HG02943 (cell line): ENCODE results near the gene HHIP.

Experiments
- ATAC-seq: cut with Tn5 transposase; IDR thresholded peaks from one replicate; pipeline ENCODE4 v1.9.1; 2021; ENCODE audit warnings: mild to moderate bottlenecking, low read depth, moderate library complexity; ENCODE audit not compliant: unreplicated experiment

HHIP gene

DNA sequence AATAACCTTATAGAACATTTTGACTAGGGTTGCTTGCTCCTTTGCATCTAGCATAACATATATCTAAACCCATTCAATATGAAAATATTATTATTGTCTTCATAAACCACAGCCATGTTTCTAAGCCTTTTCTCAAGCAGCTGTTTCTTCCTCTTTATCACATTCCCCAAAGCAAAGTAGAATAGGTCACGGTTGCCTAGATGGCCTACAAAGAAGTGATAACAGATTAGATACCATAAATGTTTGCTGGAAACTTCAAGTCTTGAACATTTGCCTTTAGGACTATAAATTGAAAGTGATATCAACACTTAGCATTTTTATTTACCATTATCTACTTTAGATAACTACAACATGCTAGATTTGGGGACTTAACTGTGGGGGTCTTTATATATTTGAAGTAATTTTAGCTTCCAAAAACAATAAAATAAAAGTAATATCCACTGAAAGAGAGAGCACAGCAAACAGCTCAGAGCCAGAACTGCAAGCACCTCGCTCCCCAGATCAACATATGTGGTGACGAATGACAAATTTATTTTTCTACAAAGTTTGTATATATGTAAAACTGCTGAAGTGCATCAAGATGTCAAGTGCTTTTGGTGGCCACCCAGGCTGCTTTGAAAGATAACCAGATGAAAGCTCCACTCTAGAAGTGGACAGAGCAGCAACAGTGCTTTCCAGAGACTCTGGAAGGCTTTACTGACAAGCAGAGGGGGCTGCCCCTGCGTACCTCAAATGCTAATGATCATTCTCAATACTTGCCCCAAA is 8.0 kb downstream of the HHIP start:
- no peak for ATAC-seq

DNA sequence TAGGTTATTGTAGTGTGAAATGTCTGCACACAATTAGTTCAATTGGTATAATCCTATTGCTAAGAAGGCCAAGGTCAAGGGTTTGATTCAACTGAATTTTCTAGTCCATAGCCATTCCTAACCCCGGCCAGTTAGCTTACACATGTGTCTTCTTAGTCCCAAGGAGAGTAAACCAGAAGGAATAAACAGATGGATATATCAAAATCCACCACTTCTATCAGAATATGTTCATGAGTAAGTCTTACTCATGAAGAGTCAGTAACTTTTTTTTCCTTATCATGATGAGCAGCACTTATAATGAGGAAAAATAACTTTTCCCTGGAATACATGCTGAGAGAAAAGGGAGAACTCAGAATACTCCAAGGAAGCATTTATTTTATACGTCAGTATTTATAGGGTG is 9.5 kb downstream of the HHIP start:
- no peak for ATAC-seq

DNA sequence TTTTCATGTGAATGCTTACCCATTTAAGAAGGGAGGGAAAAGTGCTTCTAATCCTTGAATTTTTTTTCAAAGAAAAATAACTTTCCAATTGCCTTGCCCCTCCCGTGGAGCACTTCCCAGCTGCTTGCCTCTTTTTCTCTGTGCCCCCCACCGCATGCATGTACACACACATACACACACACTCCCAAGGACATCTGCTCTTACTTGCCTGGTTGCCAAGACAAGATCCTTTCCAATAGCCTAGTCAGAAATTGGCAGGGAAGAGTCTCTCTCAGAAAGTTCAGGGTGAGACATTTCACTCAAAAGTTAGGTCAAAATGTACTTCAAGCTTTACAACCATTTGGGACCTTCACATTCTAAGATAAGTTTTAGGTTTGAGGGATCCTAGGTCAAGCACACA is 10.9 kb downstream of the HHIP start:
- ATAC-seq: no peak

DNA sequence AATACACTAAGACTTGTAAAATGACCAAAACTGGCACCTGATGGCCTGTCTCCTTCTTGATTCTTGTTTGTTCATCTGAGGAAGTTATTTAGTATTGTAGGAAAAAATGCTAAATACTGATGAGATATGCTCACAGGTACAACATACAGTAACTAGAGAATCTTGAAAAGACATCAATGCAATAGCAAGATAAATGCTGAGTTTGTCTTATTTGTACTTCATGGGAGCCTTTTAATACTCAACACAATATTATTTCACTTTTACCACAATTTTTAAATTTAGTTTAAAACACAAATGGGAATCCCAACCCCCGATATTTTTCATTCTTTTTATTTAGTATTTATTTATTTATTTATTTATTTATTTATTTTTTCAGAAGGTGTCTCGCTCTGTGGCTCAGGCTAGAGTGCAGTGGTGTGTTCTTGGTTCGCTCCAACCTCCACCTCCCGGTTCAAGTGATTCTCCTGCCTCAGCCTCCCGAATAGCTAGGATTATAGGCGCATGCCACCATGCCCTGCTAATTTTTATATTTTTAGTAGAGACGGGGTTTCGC is 12.1 kb downstream of the HHIP start:
- no peak for ATAC-seq

DNA sequence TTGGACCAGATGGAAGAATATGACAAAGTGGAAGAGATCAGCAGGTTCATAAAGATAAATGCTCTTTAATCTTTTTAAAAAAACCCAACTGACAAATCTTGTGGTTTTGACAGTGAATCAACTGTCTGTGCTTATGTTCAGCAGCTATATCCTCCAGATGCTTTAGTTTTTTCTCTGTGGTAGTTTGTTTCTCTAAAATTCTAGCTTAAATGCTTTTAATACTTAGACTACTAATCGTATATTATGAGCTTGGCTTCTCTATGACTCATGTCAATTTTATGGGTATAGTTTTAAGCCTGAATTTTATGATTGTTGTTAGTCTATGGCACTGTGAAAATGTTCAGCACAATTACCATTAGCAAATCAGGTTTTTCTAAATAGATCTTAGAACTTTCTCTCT is 12.9 kb downstream of the HHIP start:
- ATAC-seq: no peak

DNA sequence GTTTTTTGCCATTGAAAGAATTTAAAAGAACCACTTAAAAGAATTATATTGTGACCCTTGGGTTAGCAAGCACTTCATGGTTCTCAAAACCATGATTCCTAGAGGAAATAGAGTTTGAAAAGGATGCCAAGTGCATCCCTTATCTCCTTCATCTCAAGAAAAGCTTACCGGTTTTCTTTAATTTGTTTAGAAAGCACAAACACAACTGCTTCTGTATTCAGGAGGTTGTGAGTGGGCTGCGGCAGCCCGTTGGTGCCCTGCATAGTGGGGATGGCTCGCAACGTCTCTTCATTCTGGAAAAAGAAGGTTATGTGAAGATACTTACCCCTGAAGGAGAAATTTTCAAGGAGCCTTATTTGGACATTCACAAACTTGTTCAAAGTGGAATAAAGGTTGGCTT is 13.5 kb downstream of the HHIP start:
- no peak for ATAC-seq

DNA sequence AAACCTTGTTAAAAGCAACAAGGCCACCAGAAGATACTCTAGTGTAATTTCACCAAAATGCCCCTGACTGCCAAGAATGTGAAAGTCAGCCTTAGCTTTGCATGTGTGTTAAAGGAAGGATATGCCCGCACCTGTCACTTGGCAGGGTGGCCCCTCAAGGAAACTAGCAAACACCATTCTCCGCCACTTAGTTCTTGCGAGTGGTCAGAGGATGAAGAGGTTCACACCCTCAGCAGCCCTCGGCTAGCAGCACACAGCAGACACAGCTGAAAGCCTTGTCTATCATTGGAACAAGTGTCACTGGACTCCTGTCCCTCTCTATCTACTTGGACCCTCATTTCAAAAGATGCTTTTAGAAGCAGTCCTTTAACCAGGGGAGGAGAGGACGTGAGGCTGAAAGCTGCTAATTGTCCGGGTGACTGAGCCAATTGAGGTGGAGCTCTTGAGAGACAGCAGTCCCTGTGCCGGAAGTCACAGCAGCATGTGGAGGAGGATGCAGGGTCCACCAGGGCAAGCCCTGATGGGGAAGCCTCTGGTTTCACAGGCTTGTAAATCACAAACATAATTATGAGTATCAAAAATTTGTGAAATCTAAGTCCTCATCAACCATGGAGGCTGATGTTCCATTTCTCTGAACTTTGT is 18.0 kb downstream of the HHIP start:
- no peak for ATAC-seq

DNA sequence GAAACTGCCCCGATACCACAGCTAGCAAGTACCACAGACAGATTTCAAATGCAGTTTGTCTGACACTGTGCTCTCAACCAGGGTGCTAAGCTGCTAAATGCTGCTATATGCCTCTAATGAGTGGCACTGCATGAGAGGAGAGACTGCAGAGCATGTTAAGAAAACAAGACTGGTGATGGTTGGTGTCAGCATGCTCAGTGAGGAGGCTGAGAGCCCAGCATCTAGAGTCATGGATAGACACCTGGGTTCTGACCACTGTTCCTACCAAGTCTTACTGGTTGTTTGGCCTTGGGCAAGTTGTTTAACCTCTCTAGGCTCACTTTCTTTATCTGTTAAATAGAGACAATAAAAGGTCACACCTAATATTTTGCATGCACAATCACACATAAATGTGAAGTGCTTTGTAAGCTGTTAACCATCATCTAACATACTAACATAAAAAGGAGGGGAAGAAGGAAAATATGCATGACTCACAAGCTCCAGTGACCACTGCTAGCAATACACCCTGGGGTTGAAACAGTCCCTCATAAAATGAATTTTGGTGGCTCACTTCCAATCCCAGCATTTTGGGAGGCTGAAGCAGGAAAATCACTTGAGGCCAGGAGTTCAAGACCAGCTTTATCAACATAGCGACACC is 20.7 kb downstream of the HHIP start:
- ATAC-seq: no peak

DNA sequence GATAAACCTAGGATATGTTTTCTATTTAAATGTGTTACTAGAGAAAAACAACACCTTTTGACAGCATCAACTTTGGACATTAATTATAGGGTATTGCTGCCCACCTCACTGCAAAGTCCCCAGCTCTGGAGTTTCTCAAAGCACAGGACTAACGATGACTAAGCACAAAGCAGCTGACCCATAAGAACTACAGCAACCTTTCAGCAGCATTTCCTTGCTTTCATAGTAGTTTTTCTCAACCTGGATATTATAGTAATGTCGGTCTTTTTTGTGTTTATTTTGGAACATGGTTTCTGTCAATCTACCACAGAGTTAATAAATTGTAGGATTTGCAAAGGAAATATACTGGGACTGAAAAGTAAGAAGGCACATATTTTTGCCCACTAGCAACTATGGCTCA is 21.5 kb downstream of the HHIP start:
- ATAC-seq: no peak

DNA sequence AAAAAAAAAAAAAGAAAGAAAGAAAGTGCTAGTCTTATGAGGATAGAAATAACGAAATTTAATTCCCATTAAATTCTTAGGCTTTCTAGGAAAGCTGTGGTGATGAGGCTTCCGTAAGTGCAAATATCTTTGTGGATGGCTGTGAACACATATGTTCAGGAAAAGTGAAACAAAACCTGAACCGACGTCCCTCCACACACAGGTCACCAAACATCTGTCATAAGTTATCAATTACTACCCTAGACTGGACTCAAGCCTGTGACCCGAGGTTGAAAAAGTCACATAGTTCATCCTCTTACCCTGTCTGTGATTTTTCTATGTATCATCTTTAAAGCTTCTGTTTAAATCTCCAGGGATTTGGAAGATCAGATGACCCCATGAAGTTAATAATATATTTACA is 24.8 kb downstream of the HHIP start:
- no peak for ATAC-seq

DNA sequence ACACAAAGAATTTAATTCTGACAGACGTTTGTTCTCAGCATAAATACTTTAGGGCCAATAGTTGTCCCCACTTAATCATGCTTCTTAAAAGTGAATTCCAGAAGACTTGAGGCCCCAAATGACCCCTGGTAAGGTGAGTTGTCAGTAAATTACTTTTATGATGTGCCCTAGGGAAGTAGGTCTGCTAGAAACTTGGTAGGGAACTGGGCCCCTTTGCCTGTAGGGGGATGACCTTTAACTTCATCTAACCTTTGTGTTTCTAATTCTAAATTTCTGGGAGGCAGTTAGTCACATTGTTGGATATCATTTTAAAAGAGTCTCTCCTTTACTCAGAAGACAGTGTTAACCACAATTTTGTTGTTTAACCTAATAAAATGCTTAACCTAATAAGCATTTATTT is 28.8 kb downstream of the HHIP start:
- no peak for ATAC-seq

DNA sequence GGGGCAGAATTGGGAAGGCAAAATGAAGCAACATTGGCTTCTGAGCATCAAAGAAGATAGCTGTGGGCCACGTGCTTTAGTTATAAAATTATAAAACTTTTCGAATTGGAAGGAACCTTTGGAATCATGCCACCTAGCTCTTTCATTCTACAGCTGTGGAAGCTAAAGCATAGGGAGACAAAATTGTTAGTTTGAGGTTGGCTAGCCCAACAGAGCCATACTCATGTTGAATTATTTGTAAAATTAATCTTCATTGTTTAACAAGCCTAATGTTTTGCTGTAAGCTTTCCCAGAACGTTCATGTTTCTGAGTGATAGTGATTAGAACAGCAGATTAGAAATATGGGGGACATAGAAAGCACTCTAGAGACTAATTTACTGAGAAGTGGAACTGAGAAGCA is 35.9 kb downstream of the HHIP start:
- ATAC-seq: no peak

DNA sequence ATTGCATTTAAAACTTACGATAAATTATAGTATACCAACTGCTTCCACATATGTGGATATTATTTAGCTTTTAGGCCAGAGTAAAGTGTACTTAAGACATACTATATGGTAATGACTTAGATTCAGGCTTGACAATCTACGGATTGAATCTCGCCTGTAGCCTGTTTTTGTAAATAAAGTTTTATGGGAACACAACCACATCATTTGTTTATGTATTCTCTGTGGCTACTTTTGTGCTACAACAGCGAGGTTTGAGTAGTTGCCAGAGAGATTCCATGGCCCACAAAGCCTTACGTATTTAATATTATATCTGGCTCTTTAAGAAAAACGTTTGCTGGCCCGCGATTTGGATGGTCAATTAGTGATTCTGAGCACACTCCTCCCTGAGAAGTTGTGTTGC is 37.6 kb downstream of the HHIP start:
- no peak for ATAC-seq

DNA sequence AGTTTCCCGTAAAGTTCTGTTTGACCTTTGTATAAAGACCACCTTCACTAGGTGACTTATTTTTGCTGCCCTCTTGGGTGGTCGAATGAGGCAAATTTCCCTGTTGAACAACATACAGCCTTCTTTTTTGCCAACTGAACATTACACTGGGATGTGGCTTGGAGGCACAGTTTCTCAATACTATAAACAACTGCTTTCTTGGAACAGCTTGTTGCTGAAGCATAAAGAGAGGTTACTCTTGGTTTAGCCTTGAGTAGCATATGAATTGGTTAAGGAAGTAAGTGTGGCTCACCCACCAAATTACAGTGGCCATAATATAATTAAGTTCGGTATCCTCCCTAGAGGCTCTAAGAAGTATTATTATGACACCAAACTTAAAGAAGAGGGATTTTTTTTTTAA is 40.0 kb downstream of the HHIP start:
- ATAC-seq: no peak

DNA sequence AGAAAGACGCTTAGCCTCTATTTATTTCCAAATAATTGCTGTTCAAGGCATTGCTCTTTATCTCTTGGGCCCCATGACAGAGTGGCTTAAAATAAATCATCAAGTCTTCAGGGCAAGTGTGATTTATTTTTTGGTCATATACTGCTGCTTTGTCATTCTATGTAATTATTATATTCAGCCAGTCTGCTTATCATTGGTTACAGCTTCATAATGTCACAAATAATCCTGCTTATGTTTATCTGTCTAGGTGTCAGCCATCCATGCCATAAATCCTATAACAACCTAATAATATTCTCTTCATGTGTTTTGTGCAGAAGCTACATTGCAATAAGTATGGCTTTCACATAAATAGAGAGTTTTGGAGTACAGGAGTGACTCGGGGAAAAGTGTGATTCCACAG is 41.0 kb downstream of the HHIP start:
- ATAC-seq: no peak

DNA sequence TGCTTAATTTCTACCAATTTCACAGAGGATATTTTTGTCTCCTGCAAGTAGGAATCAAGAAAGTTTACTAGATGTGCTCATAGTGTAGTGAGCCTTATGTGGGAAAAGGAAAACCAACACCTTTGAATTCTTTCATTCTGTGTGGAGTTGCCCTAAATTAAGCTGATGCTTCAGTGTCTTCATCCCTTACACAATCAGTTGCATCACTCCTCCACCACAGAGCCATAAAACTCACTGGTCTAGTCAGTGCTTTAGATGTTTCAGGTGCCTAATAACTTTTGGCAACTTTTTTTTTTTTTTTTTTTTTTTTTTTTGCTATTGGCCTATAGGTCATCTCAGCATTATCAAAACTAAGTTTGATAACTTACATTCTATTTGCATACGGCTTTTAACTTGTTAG is 41.5 kb downstream of the HHIP start:
- ATAC-seq: no peak

DNA sequence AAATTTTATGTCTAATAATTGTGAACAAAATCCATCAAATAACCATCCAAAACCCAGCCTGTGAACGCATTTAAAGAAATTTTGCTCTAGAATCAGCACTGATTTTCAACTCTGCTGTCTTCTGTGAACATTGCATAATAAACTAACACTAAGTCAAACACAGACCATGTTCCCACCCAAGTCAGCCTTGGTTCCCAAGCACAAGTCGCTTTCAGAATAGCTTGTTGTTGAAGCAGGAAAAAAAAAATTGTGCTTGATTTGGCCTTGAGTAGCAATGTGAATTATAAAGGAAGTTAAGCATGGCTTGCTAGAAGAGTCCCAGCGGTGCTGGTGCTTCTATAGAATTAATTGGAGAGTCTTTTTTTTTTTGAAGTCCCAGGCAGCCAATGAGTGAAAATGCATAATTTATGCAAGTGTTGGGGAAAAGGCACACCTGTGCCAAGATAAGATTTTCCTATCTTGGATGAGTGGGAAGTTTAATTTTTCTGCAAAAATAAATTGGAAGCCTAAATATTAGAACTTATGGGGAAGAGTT is 42.1 kb downstream of the HHIP start:
- ATAC-seq: no peak

DNA sequence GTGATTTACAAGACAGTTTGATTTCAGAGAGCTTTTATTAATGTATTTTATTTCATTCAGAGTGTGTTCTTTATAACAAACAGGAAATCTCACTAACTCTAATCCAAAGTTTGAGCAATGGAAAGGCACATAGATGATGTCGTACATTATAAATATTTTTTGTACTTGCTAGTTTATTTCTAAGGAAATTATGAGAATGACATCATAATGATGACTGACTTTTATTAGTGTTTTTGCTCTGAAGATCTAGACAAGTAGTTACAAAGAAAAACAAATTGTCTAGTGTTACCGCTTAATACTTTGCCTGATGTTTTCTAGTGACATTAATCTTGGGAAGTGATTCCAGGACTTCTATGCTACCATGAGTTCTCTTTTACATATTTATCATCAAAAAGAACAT is 43.2 kb downstream of the HHIP start:
- no peak for ATAC-seq

DNA sequence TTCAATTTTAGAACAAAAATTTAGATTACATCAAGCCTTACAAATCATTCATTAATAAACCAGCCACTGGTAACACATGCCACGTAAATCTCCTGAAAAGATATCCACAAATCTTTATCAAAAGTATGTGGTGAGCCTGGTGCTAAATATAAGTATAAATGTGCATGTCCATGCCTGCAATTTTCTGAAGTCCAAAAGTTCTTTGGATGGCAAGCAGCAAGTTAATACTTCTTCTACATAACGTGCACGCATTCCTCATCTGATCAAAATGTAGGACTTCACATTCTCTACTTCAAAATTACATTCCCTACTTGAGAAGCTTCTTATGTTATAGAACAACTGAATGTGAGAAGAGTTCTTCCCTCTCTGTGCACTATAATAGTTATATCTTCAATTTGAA is 49.8 kb downstream of the HHIP start:
- ATAC-seq: no peak

DNA sequence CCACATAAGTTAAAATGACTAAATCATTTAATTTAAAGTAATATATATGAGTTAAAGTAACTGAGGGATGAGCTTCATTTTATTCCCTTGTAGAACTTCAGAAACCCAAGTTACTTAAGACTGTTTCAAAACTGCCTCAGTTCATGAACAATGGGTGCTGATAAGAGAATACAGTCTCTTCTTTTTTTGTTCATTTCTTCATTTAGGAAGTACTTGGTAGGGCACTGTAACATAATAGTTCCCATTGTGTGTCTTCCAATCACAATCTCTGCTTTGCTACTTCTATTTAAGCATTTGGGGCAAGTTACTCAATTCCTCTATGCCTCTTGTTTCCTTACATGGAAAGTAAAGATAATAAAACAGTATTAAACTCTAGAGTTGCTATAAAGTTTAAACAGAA is 50.4 kb downstream of the HHIP start:
- no peak for ATAC-seq

DNA sequence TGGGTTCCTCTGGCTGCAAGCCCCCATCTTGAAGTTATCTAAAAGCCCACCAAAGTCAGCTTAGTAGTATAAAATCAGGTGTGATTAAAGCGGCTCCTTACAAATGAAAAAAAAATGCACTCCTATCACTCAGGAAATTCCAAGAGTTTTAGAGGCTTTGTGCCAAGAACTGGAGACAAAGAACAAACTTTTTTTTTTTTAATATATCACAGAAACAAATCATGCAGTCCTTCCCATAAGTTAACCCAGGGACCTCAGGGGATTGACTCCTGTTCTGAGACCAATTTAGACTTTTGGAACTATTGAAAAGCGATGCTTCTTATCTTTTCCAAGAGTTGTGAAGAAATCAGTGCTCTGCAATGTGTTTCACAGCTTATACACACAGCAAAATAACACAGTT is 53.6 kb downstream of the HHIP start:
- no peak for ATAC-seq
